ENCODE data around the gene RCHY1.
"Not testable (repeated sequence)": the region's sequence is repeated elsewhere in the genome, so short reads cannot be mapped to it uniquely, and the experiment has no call there.

Gene RCHY1

DNA sequence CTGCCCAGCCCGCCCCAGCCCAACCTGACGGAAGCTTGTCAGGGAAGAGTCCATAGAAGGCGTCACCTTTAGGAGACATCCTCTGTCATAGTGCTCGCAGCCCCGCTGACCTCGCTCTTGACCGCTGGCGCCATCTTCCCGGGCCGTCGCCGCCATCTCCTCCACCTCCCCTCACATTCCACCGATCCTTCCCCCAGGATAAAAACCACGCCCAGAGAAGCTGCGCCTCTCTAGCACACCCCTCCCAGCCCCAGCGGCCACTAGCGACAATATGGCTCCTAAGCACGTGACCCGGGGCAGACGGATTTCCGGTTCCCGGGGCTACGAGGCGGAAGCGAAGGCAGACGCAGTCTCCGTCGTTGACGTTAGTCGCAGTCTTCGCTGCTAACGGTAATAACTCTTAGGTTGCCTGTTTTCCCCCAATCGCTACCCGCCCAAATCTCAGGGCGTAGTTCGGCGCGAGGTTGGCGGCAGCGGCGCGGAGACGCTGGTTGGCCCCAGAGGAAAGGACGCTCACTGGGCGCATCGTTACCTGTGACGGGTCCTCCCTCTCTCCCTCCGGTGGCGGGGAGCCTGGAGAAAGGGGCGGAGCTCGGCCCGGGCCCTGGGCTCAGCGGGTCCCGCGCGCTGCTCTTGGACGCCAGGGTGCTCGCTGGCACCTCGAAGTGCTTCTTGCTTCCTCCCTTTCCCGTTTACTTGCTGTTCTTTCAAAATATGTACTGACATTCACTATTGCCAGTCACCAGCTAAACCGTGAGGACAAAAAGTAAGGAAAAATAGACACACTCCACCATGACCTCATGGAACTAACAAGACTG, at the start of gene RCHY1, which contains the start of gene THAP6:
Gene RCHY1, minus strand, starts transcription at position 273 of the 818 bp plus-strand sequence. Its CDS starts 117 bp downstream, at position 156.
Gene THAP6, plus strand, starts transcription at position 343 of the 818 bp plus-strand sequence. CDS start 980 bp downstream, outside the sequence.
- DNase-seq, result peak; percentile 96

DNA sequence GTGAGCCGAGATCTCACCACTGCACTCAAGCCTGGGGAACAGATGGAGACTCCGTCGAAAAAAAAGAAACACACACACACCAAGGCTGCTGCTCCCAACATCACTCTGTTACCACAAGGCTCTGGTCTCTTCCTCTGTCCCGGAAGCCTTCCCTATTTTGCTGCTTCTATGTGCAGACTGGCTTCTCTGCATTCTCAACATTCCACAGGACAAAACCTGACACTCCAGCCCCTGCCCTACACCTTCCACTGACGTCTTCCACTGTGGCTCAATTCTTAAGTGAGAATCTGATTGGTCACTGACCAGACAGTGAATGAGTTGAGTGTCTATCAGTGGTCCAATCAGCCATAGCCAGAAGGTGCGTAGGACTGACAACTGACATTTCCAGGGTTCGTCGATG, 47.6 kb upstream of the RCHY1 start:
- peak; percentile 38 for DNase-seq

DNA sequence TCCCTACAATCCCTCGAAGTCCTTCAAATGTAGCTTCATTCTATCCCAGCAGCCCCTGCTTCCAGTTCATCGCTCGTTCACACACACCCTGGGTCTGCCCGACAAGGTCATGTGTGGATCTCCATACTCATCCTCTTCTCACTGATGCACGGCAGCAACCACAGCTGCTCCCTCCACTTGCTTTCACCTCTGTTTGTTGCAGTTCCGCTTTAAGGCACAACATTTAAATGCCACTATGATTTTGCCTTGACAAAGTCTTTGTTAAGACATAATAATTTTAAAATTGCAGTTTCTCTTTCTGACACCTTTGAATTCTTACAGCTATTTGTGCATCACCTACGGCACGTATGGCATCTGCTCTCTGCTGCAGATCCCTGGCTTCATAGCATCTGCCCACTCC, 43.5 kb upstream of the RCHY1 start:
- no peak for DNase-seq

- DNase-seq, result peak; percentile 80
These were observed 41.3 kb upstream of the RCHY1 start, which contains the start of gene ODAPH for GRCh38 chr4:75555294-75556164. Gene ODAPH, plus strand, starts transcription at chr4:75556066. Its CDS starts 17 bp downstream, at chr4:75556083.

- no peak for DNase-seq
These were observed 38.2 kb upstream of the RCHY1 start for GRCh38 chr4:75552452-75552851.

DNA sequence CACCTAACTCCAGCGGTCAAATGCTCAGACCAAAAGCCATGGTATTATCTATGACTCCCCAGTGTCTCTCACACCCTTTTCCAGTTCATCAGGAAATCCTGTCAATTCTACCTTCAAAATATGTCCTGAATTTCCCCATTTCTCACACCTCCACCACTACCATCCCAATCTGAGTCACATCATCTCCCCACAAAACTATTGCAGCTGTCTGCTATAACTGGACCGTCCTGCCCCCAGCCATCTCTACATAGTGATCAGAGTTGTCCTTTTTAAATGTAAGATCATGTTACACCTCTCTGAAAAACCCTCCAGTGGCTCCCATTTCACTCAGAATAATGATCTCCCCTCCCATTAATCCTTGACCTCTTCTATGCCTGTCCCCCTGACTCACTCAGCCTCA, 34.8 kb upstream of the RCHY1 start:
- no peak for DNase-seq

DNA sequence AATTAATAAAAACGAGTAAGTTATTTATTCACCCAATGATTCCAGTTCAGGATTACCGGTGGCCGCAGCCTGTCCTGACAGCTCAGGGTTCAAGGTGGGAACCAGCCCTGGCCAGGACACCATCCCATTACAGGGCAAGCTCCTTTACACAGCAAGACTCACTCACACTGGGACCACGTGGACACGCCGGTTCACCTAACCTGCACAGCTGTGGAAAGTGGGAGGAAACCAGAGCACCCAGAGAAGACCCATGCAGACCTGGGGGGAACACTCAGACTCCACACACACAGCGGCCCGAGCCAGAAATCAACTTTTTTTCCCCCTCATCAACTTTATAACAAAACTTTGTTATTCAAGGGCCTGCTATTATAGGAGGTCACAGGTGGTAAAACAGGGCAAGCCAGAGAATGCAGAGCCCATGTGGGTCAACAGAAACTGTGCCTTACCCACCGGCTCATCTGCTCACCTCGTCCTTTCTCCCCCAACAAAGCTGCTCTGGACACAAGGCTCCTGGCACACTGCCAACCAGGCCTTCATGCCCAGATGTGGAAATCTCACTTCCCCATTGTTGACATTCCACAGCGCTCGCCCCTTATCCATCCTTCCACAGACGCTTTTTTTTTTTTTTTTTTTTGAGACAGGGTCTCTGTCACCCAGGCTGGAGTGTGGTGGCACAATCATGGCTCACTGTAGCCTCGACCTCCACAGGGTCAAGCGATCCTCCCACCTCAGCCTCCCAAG, 33.6 kb upstream of the RCHY1 start:
- DNase-seq, result peak; percentile 63

GRCh38 chr4:75545526-75545925, 31.3 kb upstream of the RCHY1 start:
- DNase-seq, result peak; percentile 79

- no peak for DNase-seq
These were observed 30.7 kb upstream of the RCHY1 start for GRCh38 chr4:75544870-75545269.

DNA sequence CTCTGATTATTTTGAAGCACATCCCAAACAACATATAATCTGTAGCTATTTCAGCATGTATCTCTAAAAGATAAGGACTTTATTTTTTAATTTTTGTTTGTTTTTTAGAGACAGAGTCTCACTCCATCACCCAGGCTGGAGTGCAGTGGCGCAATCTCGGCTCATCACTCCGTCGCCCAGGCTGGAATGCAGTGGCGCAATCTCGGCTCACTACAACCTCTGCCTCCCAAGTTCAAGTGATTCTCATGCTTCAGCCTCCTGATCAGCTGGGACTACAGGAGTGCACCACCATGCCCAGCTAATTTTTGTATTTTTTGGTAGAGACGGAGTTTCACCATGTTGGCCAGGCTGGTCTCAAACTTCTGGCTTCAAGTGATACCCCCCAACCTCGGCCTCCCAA, 30.0 kb upstream of the RCHY1 start:
- DNase-seq, result peak; percentile 3

- DNase-seq, result peak; percentile 90
These were observed 28.6 kb upstream of the RCHY1 start for GRCh38 chr4:75542824-75543223.

GRCh38 chr4:75537308-75537707, 23.1 kb upstream of the RCHY1 start:
- not testable (repeated sequence) for DNase-seq

DNA sequence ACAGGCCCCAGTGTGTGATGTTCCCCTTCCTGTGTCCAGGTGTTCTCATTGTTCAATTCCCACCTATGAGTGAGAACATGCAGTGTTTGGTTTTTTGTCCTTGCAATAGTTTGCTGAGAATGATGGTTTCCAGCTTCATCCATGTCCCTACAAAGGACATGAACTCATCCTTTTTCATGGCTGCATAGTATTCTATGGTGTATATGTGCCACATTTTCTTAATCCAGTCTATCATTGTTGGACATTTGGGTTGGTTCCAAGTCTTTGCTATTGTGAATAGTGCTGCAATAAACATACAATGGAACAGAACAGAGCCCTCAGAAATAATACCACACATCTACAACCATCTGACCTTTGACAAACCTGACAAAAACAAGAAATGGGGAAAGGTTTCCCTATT, 19.7 kb upstream of the RCHY1 start:
- DNase-seq, result not testable (repeated sequence)

DNA sequence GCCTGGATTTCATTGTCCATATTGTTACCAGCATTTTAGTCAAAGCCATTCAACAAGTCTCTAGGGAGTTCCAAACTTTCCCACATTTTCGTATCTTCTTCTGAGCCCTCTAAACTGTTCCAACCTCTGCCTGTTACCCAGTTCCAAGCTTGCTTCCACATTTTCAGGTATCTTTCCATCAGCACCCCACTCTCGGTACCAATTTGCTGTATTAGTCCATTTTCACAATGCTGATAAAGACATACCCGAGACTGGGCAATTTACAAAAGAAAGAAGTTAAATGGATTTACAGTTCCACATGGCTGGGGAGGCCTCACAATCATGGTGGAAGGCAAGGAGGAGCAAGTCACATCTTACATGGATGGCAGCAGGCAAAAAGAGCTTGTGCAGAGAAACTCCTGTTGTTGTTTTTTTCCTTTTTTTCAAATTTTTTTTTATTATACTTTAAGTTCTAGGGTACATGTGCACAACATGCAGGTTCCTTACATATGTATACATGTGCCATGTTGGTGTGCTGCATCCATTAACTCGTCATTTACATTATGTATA, 19.2 kb upstream of the RCHY1 start:
- not testable (repeated sequence) for DNase-seq

- DNase-seq, result not testable (repeated sequence)
These were observed 17.4 kb upstream of the RCHY1 start for GRCh38 chr4:75531536-75532143.

GRCh38 chr4:75530556-75531322, 16.5 kb upstream of the RCHY1 start:
- no peak for DNase-seq

- no peak for DNase-seq
These were observed 13.3 kb upstream of the RCHY1 start for GRCh38 chr4:75527482-75527881.

DNA sequence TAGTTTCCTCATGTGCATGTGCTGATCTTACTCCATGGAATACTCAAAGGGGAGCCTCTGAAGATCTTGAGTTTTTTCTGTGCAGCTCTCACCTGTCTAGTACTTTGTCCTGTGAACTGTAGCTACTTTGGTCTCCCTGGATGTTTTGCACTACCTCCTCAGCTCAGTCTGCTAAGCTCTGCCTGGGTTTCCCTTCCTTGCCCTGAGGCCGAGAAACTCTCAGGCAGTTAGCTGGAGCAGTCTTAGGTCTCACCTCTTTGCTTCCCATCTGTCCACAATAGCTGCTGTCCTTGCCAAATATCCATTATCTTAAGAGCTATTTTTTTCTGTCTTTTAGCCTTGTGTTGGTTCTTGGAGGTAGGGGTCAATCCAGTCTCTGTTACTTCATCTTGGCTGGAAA, 11.7 kb upstream of the RCHY1 start:
- no peak for DNase-seq

- DNase-seq, result no peak
These were observed 10.9 kb upstream of the RCHY1 start for GRCh38 chr4:75525086-75525485.

GRCh38 chr4:75519452-75519851, 5.2 kb upstream of the RCHY1 start:
- not testable (repeated sequence) for DNase-seq

DNA sequence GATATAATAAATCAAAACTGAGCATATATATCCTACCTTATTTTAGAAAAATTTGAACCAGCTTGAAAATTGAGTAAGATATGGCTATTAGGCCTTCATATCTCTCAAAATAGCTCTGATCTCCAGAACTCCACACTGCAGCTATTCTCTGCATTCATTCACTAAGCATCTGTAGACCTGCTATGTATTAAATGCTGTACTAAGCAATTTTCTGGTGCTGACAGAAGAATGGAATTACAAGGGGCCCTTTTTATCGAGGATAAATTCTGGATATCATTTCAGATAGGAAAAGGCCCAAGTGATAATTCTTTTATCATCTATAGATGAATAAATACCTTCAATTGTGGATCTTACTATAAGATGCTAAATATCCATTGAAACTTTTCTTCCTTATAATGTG, 1.9 kb upstream of the RCHY1 start:
- DNase-seq, result no peak

All from fibroblast of upper back skin (primary cell).